Astrocyte of the spinal cord (primary cell): ENCODE data around the gene CLDND2.
A peak's percentile ranks its signal among the peaks of the same experiment; 100 is the strongest.
"Not testable (repeated sequence)": the region's sequence is repeated elsewhere in the genome, so short reads cannot be mapped to it uniquely, and the experiment has no call there.

Experiments used
- DNase-seq: peaks from one replicate; pipeline ENCODE4 v3.0.0; 2011; ENCODE audit warnings: low read depth, low spot score
- H3K4me3 ChIP-seq: 2 replicates; pipeline ENCODE4 v1.5.1; 2011; ENCODE audit warnings: low read depth, mild to moderate bottlenecking, low read length, moderate library complexity
- CTCF ChIP-seq: IDR thresholded peaks from 2 replicates; pipeline ENCODE4 v1.5.1; 2012; ENCODE audit warnings: low read depth, mild to moderate bottlenecking, low read length, inconsistent platforms
- in situ Hi-C: cut with HindIII; loops from 2 replicates; pipeline ENCODE4 v1.10.0; 2017; ENCODE audit warnings: low sequenced_read_pairs

Gene CLDND2

GRCh38 chr19:51407511-51408131 lies 38.8 kb upstream of the CLDND2 start:
- no peak overlapping the region for H3K4me3 ChIP-seq
- TF ChIP-seq CTCF = peak; percentile 38
- in situ Hi-C loops = no loop called here
- no peak for DNase-seq

- no peak for TF ChIP-seq CTCF
- DNase-seq = no peak
- no peak overlapping the region for H3K4me3 ChIP-seq
- in situ Hi-C loops = no loop called here
These were observed 33.3 kb upstream of the CLDND2 start for GRCh38 chr19:51402117-51402516.

GRCh38 chr19:51399936-51400335 lies 31.1 kb upstream of the CLDND2 start:
- H3K4me3 ChIP-seq, DNase-seq, in situ Hi-C loops: not testable (repeated sequence)

- H3K4me3 ChIP-seq = no peak overlapping the region
- in situ Hi-C loops = no loop called here
- TF ChIP-seq CTCF = no peak
- DNase-seq = no peak
These were observed 30.4 kb upstream of the CLDND2 start for GRCh38 chr19:51399231-51399630.

- in situ Hi-C loops = no loop called here
- H3K4me3 ChIP-seq = no peak overlapping the region
- TF ChIP-seq CTCF = peak; percentile 45
- no peak for DNase-seq
These were observed 29.4 kb upstream of the CLDND2 start for GRCh38 chr19:51398096-51398704.

GRCh38 chr19:51397453-51397852 lies 28.6 kb upstream of the CLDND2 start:
- in situ Hi-C loops, H3K4me3 ChIP-seq, DNase-seq: not testable (repeated sequence)

- no peak for TF ChIP-seq CTCF
- no peak overlapping the region for H3K4me3 ChIP-seq
- DNase-seq = no peak
- in situ Hi-C loops = no loop called here
These were observed 27.4 kb upstream of the CLDND2 start for GRCh38 chr19:51396175-51396574.
